PC-3 (cell line): ENCODE measurements around the gene HOXC12. TPM values are rescaled to one million over a fixed set of nuclear protein-coding genes. Genes with fewer than 3 reads are reported as not detected.
A peak's percentile ranks its signal among the peaks of the same experiment; 100 is the strongest.

Experiments
- ATAC-seq: fragments of 200-7000 bp; cut with Tn5 transposase; 2 replicates; pipeline ENCODE4 v1.9.1; 2020; ENCODE audit warnings: mild to moderate bottlenecking, moderate library complexity
- BruUV-seq: library from RNA; stranded (reverse); fragments of 400-500 nt; replicated peaks from 2 replicates; lab custom pipeline; 2021; lab: Mats Ljungman, UMichigan
- CTCF ChIA-PET: fragments of 300-600 bp; sonication (Branson Sonifier 250); formaldehyde crosslinking; loops from one replicate; lab custom pipeline; 2022; ENCODE audit warnings: antibody characterized with exemption; lab: Charles Lee
- POLR2A ChIA-PET: fragments of 300-600 bp; sonication (Branson Sonifier 250); formaldehyde crosslinking; loops from one replicate; lab custom pipeline; 2022; ENCODE audit warnings: antibody characterized with exemption; ENCODE audit not compliant: unreplicated experiment; lab: Charles Lee
- DNase-seq: peaks from one replicate; pipeline ENCODE4 v3.0.0-alpha.2; 2015
- H2AFZ ChIP-seq: fragments of 300-600 bp; sonication (generic); 2 replicates; pipeline ENCODE4 v1.6.0; 2016; ENCODE audit warnings: antibody characterized with exemption, low read length
- H3F3A ChIP-seq: fragments of 300-600 bp; sonication (generic); one replicate; pipeline ENCODE4 v1.6.0; 2017; ENCODE audit warnings: antibody characterized with exemption, low read length, control low read depth, mild to moderate bottlenecking; ENCODE audit not compliant: unreplicated experiment
- H3K27ac ChIP-seq: fragments of 300-600 bp; sonication (generic); 2 replicates; pipeline ENCODE4 v1.5.1; 2016; ENCODE audit warnings: mild to moderate bottlenecking, low read length
- H3K27me3 ChIP-seq: fragments of 300-600 bp; sonication (generic); 2 replicates; pipeline ENCODE4 v1.6.1; 2016; ENCODE audit warnings: low read length, mixed read lengths
- H3K36me3 ChIP-seq: fragments of 300-600 bp; sonication (generic); 2 replicates; pipeline ENCODE4 v1.6.1; 2016; ENCODE audit warnings: low read depth, mixed run types, low read length, mixed read lengths
- H3K4me1 ChIP-seq: fragments of 300-600 bp; sonication (generic); 2 replicates; pipeline ENCODE4 v1.5.1; 2016; ENCODE audit warnings: low read length; ENCODE audit not compliant: insufficient read depth
- H3K4me2 ChIP-seq: fragments of 300-600 bp; sonication (generic); 2 replicates; pipeline ENCODE4 v1.6.0; 2016; ENCODE audit warnings: low read length
- H3K4me3 ChIP-seq: fragments of 300-600 bp; sonication (generic); 2 replicates; pipeline ENCODE4 v1.5.1; 2016; ENCODE audit warnings: mild to moderate bottlenecking, low read length, mixed read lengths
- H3K79me2 ChIP-seq: fragments of 300-600 bp; sonication (generic); 2 replicates; pipeline ENCODE4 v1.6.1; 2017; ENCODE audit warnings: low read length, mixed read lengths
- H3K9ac ChIP-seq: fragments of 300-600 bp; sonication (generic); 2 replicates; pipeline ENCODE4 v1.6.0; 2016; ENCODE audit warnings: mild to moderate bottlenecking, low read length
- H3K9me2 ChIP-seq: fragments of 300-600 bp; sonication (generic); replicated peaks from 2 replicates; pipeline ENCODE4 v1.6.1; 2016; ENCODE audit warnings: mixed run types, low read length, mixed read lengths
- H3K9me3 ChIP-seq: fragments of 300-600 bp; sonication (generic); 2 replicates; pipeline ENCODE4 v1.6.1; 2016; ENCODE audit warnings: low read length, mixed read lengths
- H4K20me1 ChIP-seq: fragments of 300-600 bp; sonication (generic); 2 replicates; pipeline ENCODE4 v1.6.1; 2016; ENCODE audit warnings: low read length, mixed read lengths
- CTCF ChIP-seq: fragments of 300-600 bp; sonication (generic); conservative IDR thresholded peaks from 2 replicates; pipeline ENCODE4 v1.5.1; 2017; ENCODE audit warnings: antibody characterized with exemption, low read depth, mild to moderate bottlenecking, low read length
- EZH2 ChIP-seq: fragments of 300-600 bp; sonication (generic); IDR thresholded peaks from one replicate; pipeline ENCODE4 v1.6.1; 2017; ENCODE audit warnings: antibody characterized with exemption, mild to moderate bottlenecking, low read length; ENCODE audit not compliant: unreplicated experiment
- EZH2phosphoT487 ChIP-seq: fragments of 300-600 bp; sonication (generic); IDR thresholded peaks from 2 replicates; pipeline ENCODE4 v1.6.1; 2018; ENCODE audit warnings: mild to moderate bottlenecking, antibody characterized with exemption, low read length, borderline replicate concordance
- intact Hi-C: fragments of 100-400 bp; cut with micrococcal nuclease; formaldehyde crosslinking; loops from 2 replicates; pipeline ENCODE4 v1.9.0; 2023
- total RNA-seq: library from RNA; depleted of rRNA; stranded (reverse); fragments of >200 nt; gene quantifications from 2 replicates; pipeline ENCODE4 v1.2.3, GENCODE V29; 2014

The HOXC12 gene
- total RNA-seq, 1 experiment from 2014 or later = 0.33 TPM

- TF ChIP-seq EZH2phosphoT487 = no peak
- no peak for TF ChIP-seq CTCF
- TF ChIP-seq EZH2 = no peak
- Histone ChIP-seq H3K4me1 (no peaks in the 10 kb centered on the region), H3K27me3 (no peaks in the 10 kb centered on the region), H3K36me3 (no peaks in the 10 kb centered on the region), H3K9me3 (no peaks in the 10 kb centered on the region), H3K27ac (no peak overlapping the region), H4K20me1 (no peaks in the 10 kb centered on the region), H3K4me2 (no peak overlapping the region), H3K4me3 (no peak overlapping the region), H2AFZ (peak overlapping the region; percentile 52), H3K9ac (no peak overlapping the region), H3K9me2 (no peaks in the 10 kb centered on the region), H3K79me2 (no peaks in the 10 kb centered on the region), H3F3A (no peaks in the 10 kb centered on the region)
- ChIA-PET CTCF (no interaction called here), POLR2A (no interaction called here)
- BruUV-seq = no TSS peak
- intact Hi-C loops = no loop called here
- DNase-seq (no peak), ATAC-seq (no peak)
Measured at GRCh38 chr12:53956914-53957536, 2.3 kb downstream of the HOXC12 start.

GRCh38 chr12:53958128-53958527 lies 3.4 kb downstream of the HOXC12 start:
- no peak overlapping the region for H3K4me3 ChIP-seq
- POLR2A ChIA-PET = no interaction called here

More at GRCh38 chr12:53958128-53958527, 3.4 kb downstream of the HOXC12 start:
- H3K9ac ChIP-seq = no peak overlapping the region
- intact Hi-C loops = no loop called here
- H3K27ac ChIP-seq = no peak overlapping the region
- TF ChIP-seq EZH2phosphoT487 (no peak), CTCF (no peak), EZH2 (no peak)
- no peaks in the 10 kb centered on the region for H3K9me2 ChIP-seq
- H3F3A ChIP-seq = no peaks in the 10 kb centered on the region
- no peak for ATAC-seq
- CTCF ChIA-PET = interaction anchor here (0.5 to 0.6 kb wide), 2 partner anchors 9 to 1072 kb away, joined by 3 read pairs; no protein-coding TSS in a partner anchor
- no peaks in the 10 kb centered on the region for H3K79me2 ChIP-seq
- no peaks in the 10 kb centered on the region for H3K27me3 ChIP-seq
- no peaks in the 10 kb centered on the region for H3K9me3 ChIP-seq
- H3K36me3 ChIP-seq = no peaks in the 10 kb centered on the region
- H4K20me1 ChIP-seq = no peaks in the 10 kb centered on the region
- no peak for DNase-seq
- H3K4me1 ChIP-seq = no peaks in the 10 kb centered on the region
- H3K4me2 ChIP-seq = no peak overlapping the region
- H2AFZ ChIP-seq = no peak overlapping the region
- no TSS peak for BruUV-seq
